HepG2 (cell line): Measurements from ENCODE around the gene AGPAT2. TPM values are rescaled to one million over a fixed set of nuclear protein-coding genes. Genes with fewer than 3 reads are reported as not detected.

Experiments used
- FLYWCH1 ChIP-seq: sonication (generic); formaldehyde crosslinking; IDR thresholded peaks from 2 replicates; pipeline ENCODE4 v1.8.1; 2023; ENCODE audit warnings: mild to moderate bottlenecking, missing genetic modification reagents
- HNF1A ChIP-seq, 2 experiments: sonication (generic) in 1 of 2; formaldehyde crosslinking in 1 of 2; IDR thresholded peaks; 2 replicates each; pipeline versions ENCODE4 v1.4.0 to v1.6.1; 2016 to 2020; ENCODE audit warnings: borderline replicate concordance in 1 of 2, low read depth in 1 of 2, mild to moderate bottlenecking in 1 of 2, missing genetic modification reagents in 1 of 2
- HNRNPL ChIP-seq: fragments of 200-400 bp; formaldehyde crosslinking; IDR thresholded peaks from 2 replicates; pipeline ENCODE4 v1.6.1; 2017; ENCODE audit warnings: mild to moderate bottlenecking, low read depth, low read length
- MIER3 ChIP-seq: IDR thresholded peaks from 2 replicates; pipeline ENCODE4 v1.6.1; 2016; ENCODE audit warnings: missing compliant biosample characterization, borderline replicate concordance
- NFYB ChIP-seq: sonication (generic); formaldehyde crosslinking; IDR thresholded peaks from 2 replicates; pipeline ENCODE4 v1.4.0; 2020; ENCODE audit warnings: missing genetic modification reagents
- STAT6 ChIP-seq: sonication (generic); formaldehyde crosslinking; IDR thresholded peaks from 2 replicates; pipeline ENCODE4 v1.4.0; 2020; ENCODE audit warnings: missing genetic modification reagents, mild to moderate bottlenecking, borderline replicate concordance
- YEATS2 ChIP-seq: sonication (generic); formaldehyde crosslinking; IDR thresholded peaks from 2 replicates; pipeline ENCODE4 v1.4.0; 2020; ENCODE audit warnings: missing genetic modification reagents, borderline replicate concordance
- ZBTB1 ChIP-seq: sonication (generic); formaldehyde crosslinking; IDR thresholded peaks from 2 replicates; pipeline ENCODE4 v1.4.0; 2020; ENCODE audit warnings: missing genetic modification reagents, borderline replicate concordance
- ZMYM2 ChIP-seq: sonication (generic); formaldehyde crosslinking; IDR thresholded peaks from 2 replicates; pipeline ENCODE4 v1.8.0; 2022; ENCODE audit warnings: mild to moderate bottlenecking, missing genetic modification reagents
- ZNF101 ChIP-seq: sonication (generic); formaldehyde crosslinking; IDR thresholded peaks from 2 replicates; pipeline ENCODE4 v1.4.0; 2020; ENCODE audit warnings: mild to moderate bottlenecking, low read depth, missing genetic modification reagents, borderline replicate concordance
- ZNF510 ChIP-seq: sonication (generic); formaldehyde crosslinking; IDR thresholded peaks from 2 replicates; pipeline ENCODE4 v1.4.0; 2020; ENCODE audit warnings: low read depth, mild to moderate bottlenecking, missing genetic modification reagents
- ZNF558 ChIP-seq: sonication (generic); formaldehyde crosslinking; IDR thresholded peaks from 2 replicates; pipeline ENCODE4 v1.9.0; 2022; ENCODE audit warnings: mild to moderate bottlenecking, missing genetic modification reagents, borderline replicate concordance
- ZNF678 ChIP-seq: sonication (generic); formaldehyde crosslinking; IDR thresholded peaks from 2 replicates; pipeline ENCODE4 v1.4.0; 2020; ENCODE audit warnings: mild to moderate bottlenecking, missing genetic modification reagents
- ZNF747 ChIP-seq: sonication (generic); formaldehyde crosslinking; IDR thresholded peaks from 2 replicates; pipeline ENCODE4 v1.8.1; 2023; ENCODE audit warnings: missing genetic modification reagents, mild to moderate bottlenecking, borderline replicate concordance
- ZNF792 ChIP-seq: IDR thresholded peaks from 2 replicates; pipeline ENCODE4 v1.6.1; 2016
- ZZZ3 ChIP-seq: sonication (generic); formaldehyde crosslinking; IDR thresholded peaks from 2 replicates; pipeline ENCODE4 v1.4.0; 2020; ENCODE audit warnings: missing genetic modification reagents, mild to moderate bottlenecking, borderline replicate concordance
- polyA plus RNA-seq, 8 experiments: library from polyadenylated mRNA; depleted of rRNA in 3 of 8; stranded (reverse) in 7 of 8; unstranded in 1 of 8; fragments of >200 nt; fragmentation: Illumina TruSeq in 4 of 8; extraction: Trizol in 4 of 8; gene quantifications; 2 replicates each; pipeline versions ENCODE4 v1.2.1 to v1.2.3, GENCODE V29; 2011 to 2016; ENCODE audit warnings: low read depth in 4 of 8, missing spikeins in 1 of 8, mixed read lengths in 1 of 8; ENCODE audit not compliant: insufficient read depth in 1 of 8
- total RNA-seq, 5 experiments: library from RNA; depleted of rRNA; stranded (reverse); fragments of >200 nt; fragmentation: Illumina TruSeq; extraction: Trizol; gene quantifications; 2 replicates each; pipeline ENCODE4 v1.2.3, GENCODE V29; 2016; ENCODE audit warnings: low read depth in 1 of 5
- TF ChIP-seq, protein P1 (sequence below): sonication (generic); formaldehyde crosslinking; IDR thresholded peaks from 2 replicates; pipeline ENCODE4 v1.9.0; 2021; ENCODE audit warnings: missing genetic modification reagents, borderline replicate concordance

Gene AGPAT2
- total and polyA plus RNA-seq, 2 of the 13 experiments (the other 11 are each of a cell fraction or from before 2014, with no cell fraction given) = 3.9 to 25.8 TPM

- TF ChIP-seq ZNF558 (CRISPR knock-in tag) (no peak), NFYB (CRISPR knock-in tag) (no peak), ZNF747 (CRISPR knock-in tag) (0 out of 2 replicates have a peak, but pooled peaks have one; percentile 36), ZBTB1 (no peak), ZZZ3 (CRISPR knock-in tag) (no peak), ZNF510 (no peak), ZMYM2 (CRISPR knock-in tag) (no peak), HNF1A (IDR thresholded peaks at IDR 0.05; ENCODE audit: low read depth) (no peak), HNF1A (CRISPR knock-in tag; IDR thresholded peaks at IDR 0.05; ENCODE audit: borderline replicate concordance) (no peak), ZNF101 (CRISPR knock-in tag) (no peak), HNRNPL (0 out of 2 replicates have a peak, but pooled peaks have one; percentile 30), MIER3 (CRISPR knock-in tag) (no peak), ZNF678 (CRISPR knock-in tag) (no peak), STAT6 (CRISPR knock-in tag) (no peak), ZNF792 (CRISPR knock-in tag) (no peak), YEATS2 (CRISPR knock-in tag) (no peak), FLYWCH1 (no peak)
- TF ChIP-seq, protein P1, sequence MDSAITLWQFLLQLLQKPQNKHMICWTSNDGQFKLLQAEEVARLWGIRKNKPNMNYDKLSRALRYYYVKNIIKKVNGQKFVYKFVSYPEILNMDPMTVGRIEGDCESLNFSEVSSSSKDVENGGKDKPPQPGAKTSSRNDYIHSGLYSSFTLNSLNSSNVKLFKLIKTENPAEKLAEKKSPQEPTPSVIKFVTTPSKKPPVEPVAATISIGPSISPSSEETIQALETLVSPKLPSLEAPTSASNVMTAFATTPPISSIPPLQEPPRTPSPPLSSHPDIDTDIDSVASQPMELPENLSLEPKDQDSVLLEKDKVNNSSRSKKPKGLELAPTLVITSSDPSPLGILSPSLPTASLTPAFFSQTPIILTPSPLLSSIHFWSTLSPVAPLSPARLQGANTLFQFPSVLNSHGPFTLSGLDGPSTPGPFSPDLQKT (CRISPR knock-in tag) = no peak
- TF ChIP-seq, all 625 proteins: peak for 8
These were observed 8.7 kb upstream of the AGPAT2 start (continued) for GRCh38 chr9:136695955-136696354.
